Caco-2 (cell line): ENCODE data around the gene ZBTB38. TPM values are rescaled to one million over a fixed set of nuclear protein-coding genes. Genes with fewer than 3 reads are reported as not detected.

ENCODE experiments used
- BruUV-seq: library from RNA; stranded (reverse); fragments of 400-500 nt; replicated peaks from 2 replicates; lab custom pipeline; 2021; lab: Mats Ljungman, UMichigan
- CTCF ChIA-PET: fragments of 300-600 bp; sonication (Branson Sonifier 250); formaldehyde crosslinking; loops from one replicate; lab custom pipeline; 2022; ENCODE audit warnings: antibody characterized with exemption; lab: Charles Lee
- POLR2A ChIA-PET: fragments of 300-600 bp; sonication (Branson Sonifier 250); formaldehyde crosslinking; loops from one replicate; lab custom pipeline; 2022; ENCODE audit warnings: antibody characterized with exemption; lab: Charles Lee
- DNase-seq, 2 experiments: peaks; one replicate each; pipeline versions ENCODE4 v3.0.0 to v3.0.0-alpha.2; 2020 to 2022
- H3K27me3 ChIP-seq: replicated peaks from 2 replicates; pipeline ENCODE4 v1.6.0; 2011; ENCODE audit warnings: low read length; ENCODE audit not compliant: control insufficient read depth, insufficient read depth
- H3K36me3 ChIP-seq: 2 replicates; pipeline ENCODE4 v1.5.1; 2011; ENCODE audit warnings: low read length; ENCODE audit not compliant: control insufficient read depth, insufficient read depth
- H3K4me1 ChIP-seq: fragments of 250-450 bp; sonication (Bioruptor Pico); 2 replicates; pipeline ENCODE4 v1.5.1; 2020; ENCODE audit warnings: mild to moderate bottlenecking
- H3K4me3 ChIP-seq: 2 replicates; pipeline ENCODE4 v1.5.1; 2011; ENCODE audit warnings: low read depth, mild to moderate bottlenecking, control low read depth, low read length
- H3K9me3 ChIP-seq: fragments of 250-450 bp; sonication (Bioruptor Pico); 2 replicates; pipeline ENCODE4 v1.5.1; 2020; ENCODE audit warnings: mild to moderate bottlenecking, moderate library complexity
- H3K27ac Mint-ChIP-seq: one replicate; pipeline ENCODE4 v1.8.0; 2022; ENCODE audit warnings: mixed read lengths; ENCODE audit not compliant: unreplicated experiment
- H3K27me3 Mint-ChIP-seq: one replicate; pipeline ENCODE4 v1.8.0; 2022; ENCODE audit warnings: mixed read lengths; ENCODE audit not compliant: insufficient read depth, unreplicated experiment
- H3K36me3 Mint-ChIP-seq: one replicate; pipeline ENCODE4 v1.8.0; 2022; ENCODE audit warnings: mild to moderate bottlenecking, mixed read lengths; ENCODE audit not compliant: insufficient read depth, unreplicated experiment
- H3K4me1 Mint-ChIP-seq: one replicate; pipeline ENCODE4 v1.8.0; 2022; ENCODE audit warnings: low read depth, mixed read lengths; ENCODE audit not compliant: unreplicated experiment
- H3K4me3 Mint-ChIP-seq: one replicate; pipeline ENCODE4 v1.8.0; 2022; ENCODE audit warnings: mild to moderate bottlenecking, moderate library complexity, mixed read lengths; ENCODE audit not compliant: unreplicated experiment
- H3K9me3 Mint-ChIP-seq: one replicate; pipeline ENCODE4 v1.8.0; 2022; ENCODE audit warnings: mixed read lengths; ENCODE audit not compliant: unreplicated experiment
- CTCF ChIP-seq, 2 experiments: fragments of 200-600 bp in 1 of 2; IDR thresholded peaks; 1 replicate in 1 of 2; 2 replicates in 1 of 2; pipeline versions ENCODE4 v1.5.1 to v1.8.0; 2011 to 2022; ENCODE audit warnings: antibody characterized with exemption in 1 of 2, control low read depth in 1 of 2, inconsistent platforms in 1 of 2, low read depth in 1 of 2, low read length in 1 of 2, mild to moderate bottlenecking in 1 of 2, moderate library complexity in 1 of 2; ENCODE audit not compliant: insufficient read depth in 1 of 2, severe bottlenecking in 1 of 2, unreplicated experiment in 1 of 2
- intact Hi-C: fragments of 100-400 bp; cut with micrococcal nuclease; formaldehyde crosslinking; loops from one replicate; pipeline ENCODE4 v1.10.0; 2022; ENCODE audit not compliant: unreplicated experiment
- total RNA-seq: library from RNA; stranded (reverse); gene quantifications from 2 replicates; pipeline ENCODE4 v1.2.3, GENCODE V29; 2022

The ZBTB38 gene
- total RNA-seq, 1 experiment from 2014 or later: 74.1 TPM

- Histone ChIP-seq H3K36me3 (peaks cover 5% of the 10 kb centered on the region; the same call in 1 of the 2 replicates), H3K27me3 (no peaks in the 10 kb centered on the region), H3K4me3 (no peak overlapping the region), H3K9me3 (no peaks in the 10 kb centered on the region), H3K4me1 (peaks cover 9% of the 10 kb centered on the region)
- no peak for TF ChIP-seq CTCF (IDR thresholded peaks at IDR 0.05; ENCODE audit: insufficient read depth in 1 of 2, low read depth in 1 of 2, low read length in 1 of 2, severe bottlenecking in 1 of 2, unreplicated experiment in 1 of 2)
- POLR2A ChIA-PET: no interaction called here
- H3K36me3 Mint-ChIP-seq: peaks cover 31% of the 10 kb centered on the region
- no peak overlapping the region for H3K27ac Mint-ChIP-seq
- peaks cover 16% of the 10 kb centered on the region for H3K4me1 Mint-ChIP-seq
- H3K27me3 Mint-ChIP-seq: no peaks in the 10 kb centered on the region
- BruUV-seq: no TSS peak
- DNase-seq: no peak
- H3K9me3 Mint-ChIP-seq: no peaks in the 10 kb centered on the region
- H3K4me3 Mint-ChIP-seq: no peak overlapping the region
- intact Hi-C loops: no loop called here
- CTCF ChIA-PET: no interaction called here
Observed at GRCh38 chr3:141394560-141394959, 26.3 kb downstream of the ZBTB38 start.

- POLR2A ChIA-PET: no interaction called here
- H3K4me3 Mint-ChIP-seq: no peak overlapping the region
Observed at GRCh38 chr3:141395005-141395589, 26.8 kb downstream of the ZBTB38 start.

DNA sequence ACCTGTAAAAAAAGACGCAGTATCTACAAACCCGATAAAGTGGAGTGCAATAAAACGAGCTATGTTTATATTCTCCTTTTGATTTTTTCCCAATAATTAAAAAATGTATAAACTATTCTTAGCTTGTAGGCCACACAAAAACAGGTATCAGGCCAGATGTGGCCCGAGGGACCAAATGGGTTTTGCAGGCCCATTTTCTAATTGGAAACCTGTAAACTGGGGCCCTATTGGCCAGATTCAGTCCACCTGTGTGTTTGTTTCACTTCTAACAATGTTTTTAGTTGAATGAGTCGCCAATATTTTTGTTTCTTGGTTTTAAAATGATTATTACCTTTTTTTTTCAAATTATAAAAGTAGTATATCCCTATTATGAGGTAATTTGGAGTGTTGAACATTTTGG is 29.7 kb downstream of the ZBTB38 start:
- H3K4me3 ChIP-seq: no peak overlapping the region
- H3K27ac Mint-ChIP-seq: no peak overlapping the region
- peaks cover 31% of the 10 kb centered on the region for H3K36me3 Mint-ChIP-seq
- TF ChIP-seq CTCF (IDR thresholded peaks at IDR 0.05; ENCODE audit: insufficient read depth in 1 of 2, low read depth in 1 of 2, low read length in 1 of 2, severe bottlenecking in 1 of 2, unreplicated experiment in 1 of 2): no peak
- peaks cover 25% of the 10 kb centered on the region for H3K4me1 ChIP-seq
- CTCF ChIA-PET: no interaction called here
- H3K4me1 Mint-ChIP-seq: peaks cover 15% of the 10 kb centered on the region
- no peaks in the 10 kb centered on the region for H3K9me3 Mint-ChIP-seq
- no peak overlapping the region for H3K4me3 Mint-ChIP-seq
- intact Hi-C loops: no loop called here
- H3K9me3 ChIP-seq: no peaks in the 10 kb centered on the region
- H3K36me3 ChIP-seq: peaks cover 5% of the 10 kb centered on the region; the same call in 1 of the 2 replicates
- POLR2A ChIA-PET: no interaction called here
- no peaks in the 10 kb centered on the region for H3K27me3 ChIP-seq
- no TSS peak for BruUV-seq
- DNase-seq: no peak
- H3K27me3 Mint-ChIP-seq: no peaks in the 10 kb centered on the region

More at GRCh38 chr3:141395005-141395589, 26.8 kb downstream of the ZBTB38 start:
- Mint-ChIP-seq H3K4me1 (peaks cover 21% of the 10 kb centered on the region), H3K9me3 (no peaks in the 10 kb centered on the region), H3K27ac (no peak overlapping the region), H3K27me3 (no peaks in the 10 kb centered on the region), H3K36me3 (peaks cover 31% of the 10 kb centered on the region)
- no TSS peak for BruUV-seq
- Histone ChIP-seq H3K9me3 (no peaks in the 10 kb centered on the region), H3K4me1 (peaks cover 12% of the 10 kb centered on the region), H3K27me3 (no peaks in the 10 kb centered on the region), H3K36me3 (peaks cover 5% of the 10 kb centered on the region; the same call in 1 of the 2 replicates), H3K4me3 (no peak overlapping the region)
- no peak for TF ChIP-seq CTCF (IDR thresholded peaks at IDR 0.05; ENCODE audit: insufficient read depth in 1 of 2, low read depth in 1 of 2, low read length in 1 of 2, severe bottlenecking in 1 of 2, unreplicated experiment in 1 of 2)
- intact Hi-C loops: no loop called here
- no peak for DNase-seq
- CTCF ChIA-PET: no interaction called here
